GM10847 (cell line): ENCODE measurements around the gene ST6GALNAC6.

Source experiments
- POLR2A ChIP-seq: IDR thresholded peaks from 2 replicates; pipeline ENCODE4 v1.6.1; 2011; ENCODE audit not compliant: insufficient read length; ENCODE audit errors: extremely low read depth

Gene ST6GALNAC6

GRCh38 chr9:127847178-127847510, 52.3 kb downstream of the ST6GALNAC6 start:
- TF ChIP-seq POLR2A, result no peak

GRCh38 chr9:127846443-127847177, 52.8 kb downstream of the ST6GALNAC6 start:
- no peak for TF ChIP-seq POLR2A

GRCh38 chr9:127844821-127845359, 54.5 kb downstream of the ST6GALNAC6 start:
- no peak for TF ChIP-seq POLR2A

GRCh38 chr9:127841087-127841835, 58.1 kb downstream of the ST6GALNAC6 start:
- TF ChIP-seq POLR2A, result no peak

GRCh38 chr9:127838375-127839078, 60.9 kb downstream of the ST6GALNAC6 start:
- no peak for TF ChIP-seq POLR2A

- TF ChIP-seq POLR2A, result no peak
These were observed 62.1 kb downstream of the ST6GALNAC6 start for GRCh38 chr9:127837346-127837745.

GRCh38 chr9:127835991-127836516, 63.3 kb downstream of the ST6GALNAC6 start:
- TF ChIP-seq POLR2A, result no peak
